Astrocyte of the cerebellum (primary cell): Measurements from ENCODE around the gene MRPL2.

ENCODE experiments used
- DNase-seq: peaks from one replicate; pipeline ENCODE4 v3.0.0-alpha.2; 2011; ENCODE audit warnings: low read depth
- H3K4me3 ChIP-seq: 2 replicates; pipeline ENCODE4 v1.5.1; 2011; ENCODE audit warnings: mild to moderate bottlenecking, low read depth, low read length, moderate library complexity
- CTCF ChIP-seq: IDR thresholded peaks from 2 replicates; pipeline ENCODE4 v1.5.1; 2012; ENCODE audit warnings: low read length, low read depth, moderate library complexity, mild to moderate bottlenecking; ENCODE audit errors: missing control alignments
- in situ Hi-C: cut with HindIII; loops from 2 replicates; pipeline ENCODE4 v1.10.0; 2017; ENCODE audit warnings: low sequenced_read_pairs

Gene MRPL2

GRCh38 chr6:43075670-43076463 lies 16.6 kb upstream of the MRPL2 start, which contains the start of gene PTK7:
Gene PTK7, plus strand, starts transcription at chr6:43076314. Its CDS starts 175 bp downstream, at chr6:43076489.
- no peak for DNase-seq
- TF ChIP-seq CTCF, result no peak
- H3K4me3 ChIP-seq, result peak within 1 kb of the TSS; percentile 94
- in situ Hi-C loops, result no loop called here

GRCh38 chr6:43074847-43075669 lies 15.8 kb upstream of the MRPL2 start:
- TF ChIP-seq CTCF, result no peak
- peak overlapping the region; percentile 94 for H3K4me3 ChIP-seq
- in situ Hi-C loops, result no loop called here
- no peak for DNase-seq

- TF ChIP-seq CTCF, result peak; percentile 63
- H3K4me3 ChIP-seq, result no peak overlapping the region
- in situ Hi-C loops, result no loop called here
- DNase-seq, result no peak
Observed at GRCh38 chr6:43070028-43070632, 10.9 kb upstream of the MRPL2 start.

GRCh38 chr6:43062818-43063217 lies 3.6 kb upstream of the MRPL2 start:
- TF ChIP-seq CTCF, result no peak
- H3K4me3 ChIP-seq, result no peak overlapping the region
- no peak for DNase-seq
- in situ Hi-C loops, result no loop called here

- no peak for DNase-seq
- TF ChIP-seq CTCF, result no peak
- no peak overlapping the region for H3K4me3 ChIP-seq
- in situ Hi-C loops, result no loop called here
Observed at GRCh38 chr6:43061861-43062260, 2.6 kb upstream of the MRPL2 start.
